Type B pancreatic cell (in vitro differentiated cells): ENCODE data around the gene REC8. TPM values are rescaled to one million over a fixed set of nuclear protein-coding genes. Genes with fewer than 3 reads are reported as not detected.
A peak's percentile ranks its signal among the peaks of the same experiment; 100 is the strongest.

Experiments
- DNase-seq: peaks from one replicate; pipeline ENCODE4 v3.0.0; 2021; ENCODE audit warnings: mixed read lengths; ENCODE audit not compliant: unreplicated experiment; ENCODE audit errors: extremely low spot score
- H3K27ac Mint-ChIP-seq: 2 replicates; pipeline ENCODE4 v1.8.0; 2021; ENCODE audit warnings: mild to moderate bottlenecking, mixed read lengths
- H3K27me3 Mint-ChIP-seq: 2 replicates; pipeline ENCODE4 v1.8.0; 2021; ENCODE audit warnings: mixed read lengths
- H3K36me3 Mint-ChIP-seq: 2 replicates; pipeline ENCODE4 v1.8.0; 2021; ENCODE audit warnings: mixed read lengths
- H3K4me1 Mint-ChIP-seq: one replicate; pipeline ENCODE4 v1.8.0; 2021; ENCODE audit warnings: mixed read lengths; ENCODE audit not compliant: unreplicated experiment
- H3K4me3 Mint-ChIP-seq: 2 replicates; pipeline ENCODE4 v1.8.0; 2021; ENCODE audit warnings: mild to moderate bottlenecking, mixed read lengths
- H3K9me3 Mint-ChIP-seq: 2 replicates; pipeline ENCODE4 v1.8.0; 2021; ENCODE audit warnings: mixed read lengths
- total RNA-seq: library from RNA; stranded (reverse); gene quantifications from 2 replicates; pipeline ENCODE4 v1.2.1, GENCODE V29; 2021; ENCODE audit warnings: low replicate concordance
- TF ChIP-seq, protein P1 (sequence below): fragments of 200-600 bp; sonication (generic); conservative IDR thresholded peaks from 2 replicates; pipeline ENCODE4 v1.5.0; 2021; ENCODE audit warnings: antibody characterized with exemption, mild to moderate bottlenecking

REC8 gene
- total RNA-seq, 1 donor from 2014 or later = 221 TPM

DNA sequence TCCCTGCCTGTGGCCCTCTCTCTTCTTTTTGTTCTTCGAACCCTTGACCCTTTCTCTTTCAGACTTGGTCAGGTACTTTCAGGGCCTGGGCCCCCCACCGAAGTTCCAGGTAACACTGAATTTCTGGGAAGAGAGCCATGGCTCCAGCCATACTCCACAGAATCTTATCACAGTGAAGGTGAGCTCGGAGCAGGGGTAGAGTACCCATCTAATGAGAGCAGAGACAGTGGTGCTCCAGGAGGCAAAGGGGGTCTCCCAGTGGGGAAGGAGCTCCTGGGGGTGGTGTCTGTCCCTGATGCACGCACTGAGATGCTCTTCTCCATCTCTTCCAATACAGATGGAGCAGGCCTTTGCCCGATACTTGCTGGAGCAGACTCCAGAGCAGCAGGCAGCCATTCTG, 6.1 kb upstream of the REC8 start:
- H3K27ac Mint-ChIP-seq = peak overlapping the region; percentile 43
- no peaks in the 10 kb centered on the region for H3K27me3 Mint-ChIP-seq
- H3K4me3 Mint-ChIP-seq = no peak overlapping the region
- peaks cover 26% of the 10 kb centered on the region for H3K4me1 Mint-ChIP-seq
- H3K36me3 Mint-ChIP-seq = peaks cover 28% of the 10 kb centered on the region
- TF ChIP-seq, protein P1, sequence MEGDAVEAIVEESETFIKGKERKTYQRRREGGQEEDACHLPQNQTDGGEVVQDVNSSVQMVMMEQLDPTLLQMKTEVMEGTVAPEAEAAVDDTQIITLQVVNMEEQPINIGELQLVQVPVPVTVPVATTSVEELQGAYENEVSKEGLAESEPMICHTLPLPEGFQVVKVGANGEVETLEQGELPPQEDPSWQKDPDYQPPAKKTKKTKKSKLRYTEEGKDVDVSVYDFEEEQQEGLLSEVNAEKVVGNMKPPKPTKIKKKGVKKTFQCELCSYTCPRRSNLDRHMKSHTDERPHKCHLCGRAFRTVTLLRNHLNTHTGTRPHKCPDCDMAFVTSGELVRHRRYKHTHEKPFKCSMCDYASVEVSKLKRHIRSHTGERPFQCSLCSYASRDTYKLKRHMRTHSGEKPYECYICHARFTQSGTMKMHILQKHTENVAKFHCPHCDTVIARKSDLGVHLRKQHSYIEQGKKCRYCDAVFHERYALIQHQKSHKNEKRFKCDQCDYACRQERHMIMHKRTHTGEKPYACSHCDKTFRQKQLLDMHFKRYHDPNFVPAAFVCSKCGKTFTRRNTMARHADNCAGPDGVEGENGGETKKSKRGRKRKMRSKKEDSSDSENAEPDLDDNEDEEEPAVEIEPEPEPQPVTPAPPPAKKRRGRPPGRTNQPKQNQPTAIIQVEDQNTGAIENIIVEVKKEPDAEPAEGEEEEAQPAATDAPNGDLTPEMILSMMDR = no peak
- DNase-seq = no peak
- no peaks in the 10 kb centered on the region for H3K9me3 Mint-ChIP-seq

DNA sequence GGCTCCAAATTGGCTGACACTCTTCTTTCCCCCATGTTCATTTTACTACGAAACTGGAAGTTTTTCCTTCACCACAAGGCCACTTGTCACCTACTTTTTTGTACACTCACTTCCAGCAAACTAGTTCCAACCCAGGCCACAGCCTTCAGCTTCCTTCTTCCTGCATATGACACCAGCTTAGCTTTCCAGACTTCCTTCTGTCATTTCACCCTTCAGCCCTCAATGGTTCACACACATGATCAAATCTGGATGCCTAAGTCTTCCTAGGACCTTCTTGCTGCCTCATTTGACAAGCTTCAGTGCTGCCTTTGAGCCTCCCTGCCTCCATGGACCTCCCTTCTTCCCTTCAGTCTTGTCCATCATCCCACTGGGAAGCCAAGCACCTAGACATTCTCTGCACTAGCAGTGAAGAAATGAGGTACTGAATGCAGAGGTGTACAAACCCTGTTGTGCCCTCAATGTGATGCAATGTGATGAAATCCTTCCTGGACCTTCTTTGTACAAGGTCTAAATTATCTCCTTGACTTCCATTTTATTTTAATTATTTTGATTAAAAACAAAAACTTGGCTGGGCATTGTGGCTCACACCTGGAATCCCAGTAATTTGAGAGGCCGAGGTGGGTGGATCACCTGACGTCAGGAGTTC, 4.3 kb upstream of the REC8 start:
- H3K4me3 Mint-ChIP-seq = no peak overlapping the region
- TF ChIP-seq, protein P1 = no peak
- H3K9me3 Mint-ChIP-seq = no peaks in the 10 kb centered on the region
- peaks cover 22% of the 10 kb centered on the region for H3K36me3 Mint-ChIP-seq
- no peaks in the 10 kb centered on the region for H3K27me3 Mint-ChIP-seq
- no peak overlapping the region for H3K27ac Mint-ChIP-seq
- H3K4me1 Mint-ChIP-seq = peaks cover 16% of the 10 kb centered on the region
- no peak for DNase-seq

DNA sequence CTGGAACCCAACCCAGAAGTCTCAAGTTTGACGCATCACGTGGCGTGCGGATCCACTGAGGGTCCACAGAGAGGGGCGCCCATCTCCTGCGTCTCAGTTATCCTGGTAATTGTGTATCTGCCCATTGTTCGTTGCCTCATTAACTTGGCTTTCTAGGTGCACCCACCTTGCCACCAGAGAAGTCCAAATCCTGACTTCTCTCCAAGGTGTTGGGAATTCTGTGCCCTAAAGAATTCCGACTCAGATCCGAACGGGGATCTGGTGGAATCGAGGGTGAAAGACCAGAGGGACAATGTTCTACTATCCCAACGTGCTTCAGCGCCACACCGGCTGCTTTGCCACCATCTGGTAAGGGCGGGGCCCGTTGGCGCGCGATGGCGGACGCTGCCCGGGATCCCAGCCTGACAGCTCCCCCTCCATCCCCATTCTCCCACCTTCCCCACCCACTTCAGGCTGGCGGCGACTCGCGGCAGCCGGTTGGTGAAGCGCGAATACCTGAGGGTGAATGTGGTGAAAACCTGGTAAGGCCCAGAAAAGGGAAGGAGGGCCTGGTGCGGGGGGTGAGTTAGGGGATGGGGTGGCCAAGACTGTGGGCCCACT, 481 bp downstream of the REC8 start:
- Mint-ChIP-seq H3K4me1 (peaks cover 25% of the 10 kb centered on the region), H3K9me3 (no peaks in the 10 kb centered on the region), H3K36me3 (peaks cover 20% of the 10 kb centered on the region), H3K27me3 (no peaks in the 10 kb centered on the region), H3K4me3 (peak overlapping the region; percentile 92), H3K27ac (peak overlapping the region; percentile 90)
- TF ChIP-seq, protein P1 = no peak
- no peak for DNase-seq

DNA sequence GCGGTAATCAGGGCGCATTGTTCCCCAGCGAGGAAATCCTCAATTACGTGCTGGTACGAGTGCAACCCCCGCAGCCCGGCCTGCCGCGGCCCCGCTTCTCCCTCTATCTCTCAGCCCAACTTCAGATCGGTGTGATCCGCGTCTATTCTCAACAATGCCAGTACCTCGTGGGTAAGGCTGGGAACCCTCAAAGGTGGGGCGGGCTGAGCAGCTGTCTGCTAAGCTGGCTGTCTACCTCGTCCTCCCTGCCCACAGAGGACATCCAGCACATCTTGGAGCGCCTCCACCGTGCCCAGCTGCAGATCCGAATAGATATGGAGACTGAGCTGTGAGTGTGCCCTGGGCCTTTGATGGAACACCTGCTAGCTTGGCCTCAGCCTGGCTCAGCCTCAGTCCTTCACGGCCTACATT, 996 bp downstream of the REC8 start:
- TF ChIP-seq, protein P1 = no peak
- Mint-ChIP-seq H3K36me3 (peaks cover 16% of the 10 kb centered on the region), H3K27me3 (no peaks in the 10 kb centered on the region), H3K4me3 (peak overlapping the region; percentile 92), H3K27ac (peak overlapping the region; percentile 54), H3K4me1 (peaks cover 25% of the 10 kb centered on the region), H3K9me3 (no peaks in the 10 kb centered on the region)
- DNase-seq = no peak

DNA sequence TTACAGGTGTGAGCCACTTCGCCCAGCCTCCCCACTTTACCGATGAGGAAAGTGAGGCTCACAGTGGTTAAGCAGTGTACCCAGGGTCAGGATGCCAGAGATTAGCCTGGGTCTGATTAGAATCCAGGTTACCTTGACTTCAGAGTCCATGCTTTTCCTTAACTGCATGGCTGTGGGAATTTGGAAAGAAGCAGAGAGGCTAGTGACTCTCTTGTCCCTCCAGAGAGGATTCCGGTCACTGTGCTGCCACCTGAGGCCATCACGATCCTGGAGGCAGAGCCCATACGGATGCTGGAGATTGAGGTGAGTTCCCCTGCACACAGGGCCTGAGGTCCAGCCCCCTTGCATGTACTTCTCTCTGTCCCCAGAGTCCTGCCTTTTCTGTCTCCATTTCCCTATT, 4.7 kb downstream of the REC8 start:
- Mint-ChIP-seq H3K27me3 (no peaks in the 10 kb centered on the region), H3K4me3 (no peak overlapping the region), H3K4me1 (peaks cover 22% of the 10 kb centered on the region), H3K27ac (no peak overlapping the region), H3K36me3 (peaks cover 11% of the 10 kb centered on the region), H3K9me3 (no peaks in the 10 kb centered on the region)
- no peak for DNase-seq
- TF ChIP-seq, protein P1 = no peak
